Astrocyte (in vitro differentiated cells and primary cell): Measurements from ENCODE around the gene KRT79.

Experiments used
- EZH2 ChIP-seq: IDR thresholded peaks from 2 replicates; pipeline ENCODE4 v1.6.1; 2012; ENCODE audit warnings: mild to moderate bottlenecking, low read length, inconsistent platforms; ENCODE audit not compliant: insufficient read depth
- TF ChIP-seq, protein P1 (sequence below): IDR thresholded peaks from 2 replicates; pipeline ENCODE4 v1.5.1; 2011; ENCODE audit warnings: low read depth, mild to moderate bottlenecking, inconsistent platforms, low read length, moderate library complexity; ENCODE audit not compliant: insufficient read depth

- TF ChIP-seq, protein P1, sequence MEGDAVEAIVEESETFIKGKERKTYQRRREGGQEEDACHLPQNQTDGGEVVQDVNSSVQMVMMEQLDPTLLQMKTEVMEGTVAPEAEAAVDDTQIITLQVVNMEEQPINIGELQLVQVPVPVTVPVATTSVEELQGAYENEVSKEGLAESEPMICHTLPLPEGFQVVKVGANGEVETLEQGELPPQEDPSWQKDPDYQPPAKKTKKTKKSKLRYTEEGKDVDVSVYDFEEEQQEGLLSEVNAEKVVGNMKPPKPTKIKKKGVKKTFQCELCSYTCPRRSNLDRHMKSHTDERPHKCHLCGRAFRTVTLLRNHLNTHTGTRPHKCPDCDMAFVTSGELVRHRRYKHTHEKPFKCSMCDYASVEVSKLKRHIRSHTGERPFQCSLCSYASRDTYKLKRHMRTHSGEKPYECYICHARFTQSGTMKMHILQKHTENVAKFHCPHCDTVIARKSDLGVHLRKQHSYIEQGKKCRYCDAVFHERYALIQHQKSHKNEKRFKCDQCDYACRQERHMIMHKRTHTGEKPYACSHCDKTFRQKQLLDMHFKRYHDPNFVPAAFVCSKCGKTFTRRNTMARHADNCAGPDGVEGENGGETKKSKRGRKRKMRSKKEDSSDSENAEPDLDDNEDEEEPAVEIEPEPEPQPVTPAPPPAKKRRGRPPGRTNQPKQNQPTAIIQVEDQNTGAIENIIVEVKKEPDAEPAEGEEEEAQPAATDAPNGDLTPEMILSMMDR: no peak
- peak; percentile 67 for TF ChIP-seq EZH2
These were observed 44.3 kb downstream of the KRT79 start for GRCh38 chr12:52789637-52790426.
